ENCODE results near the gene TFF1. TPM values are rescaled to one million over a fixed set of nuclear protein-coding genes. Genes with fewer than 3 reads are reported as not detected.

The TFF1 gene
- total RNA-seq, 1 experiment from 2014 or later: not detected

- Histone ChIP-seq H3K9me3 (replicated peaks) (no peaks in the 10 kb centered on the region), H3K27me3 (no peaks in the 10 kb centered on the region; the same call in 1 of the 2 replicates), H3K27ac (no peak overlapping the region), H3K4me3 (no peak overlapping the region), H3K36me3 (no peaks in the 10 kb centered on the region), H3K4me1 (no peaks in the 10 kb centered on the region)
- DNase-seq: no peak
Observed at GRCh38 chr21:42392731-42393442, 26.6 kb upstream of the TFF1 start.

DNA sequence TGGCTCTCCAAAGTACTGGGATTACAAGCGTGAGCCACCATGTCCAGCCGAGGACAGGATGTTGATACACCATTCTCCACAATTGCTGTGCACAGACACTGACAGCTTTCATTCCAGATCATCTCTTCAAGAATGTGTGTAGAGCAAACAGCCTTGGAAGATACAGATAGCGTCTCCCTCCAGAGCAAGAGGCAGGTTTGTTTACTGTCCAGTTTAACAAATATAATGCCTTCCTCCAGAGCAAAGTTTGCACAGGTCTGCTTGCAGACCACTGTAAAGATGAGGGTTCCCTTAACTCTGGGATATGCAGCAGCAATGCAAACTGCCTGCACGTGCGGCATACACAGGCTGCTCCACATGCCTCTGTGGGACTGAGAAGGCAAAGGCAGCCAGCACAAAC is 25.0 kb upstream of the TFF1 start:
- H3K27me3 ChIP-seq: no peaks in the 10 kb centered on the region; the same call in 1 of the 2 replicates
- no peak for DNase-seq
- no peaks in the 10 kb centered on the region for H3K9me3 ChIP-seq (replicated peaks)
- H3K4me1 ChIP-seq: no peaks in the 10 kb centered on the region
- no peaks in the 10 kb centered on the region for H3K36me3 ChIP-seq
- no peak overlapping the region for H3K27ac ChIP-seq
- no peak overlapping the region for H3K4me3 ChIP-seq

DNA sequence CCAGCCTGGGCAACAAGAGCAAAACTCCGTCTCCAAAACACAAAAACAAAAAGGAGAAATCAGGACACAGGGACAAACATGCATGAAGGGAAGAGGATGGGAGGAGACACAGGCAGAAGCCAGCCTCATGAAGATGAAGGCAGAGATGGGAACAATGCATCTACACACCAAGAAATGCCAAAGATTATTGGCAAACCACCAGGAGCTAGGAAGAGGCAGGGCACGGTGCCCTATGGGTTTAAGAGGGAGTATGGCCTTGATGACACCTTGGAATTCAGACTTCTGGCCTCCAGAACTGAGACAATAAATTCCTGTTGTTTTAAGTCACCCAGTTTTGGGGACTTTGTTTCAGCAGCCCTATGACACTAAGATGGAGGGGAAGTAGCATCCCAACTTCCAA is 24.4 kb upstream of the TFF1 start:
- Histone ChIP-seq H3K36me3 (no peaks in the 10 kb centered on the region), H3K4me3 (no peak overlapping the region), H3K9me3 (replicated peaks) (no peaks in the 10 kb centered on the region), H3K27me3 (no peaks in the 10 kb centered on the region; the same call in 1 of the 2 replicates), H3K27ac (no peak overlapping the region), H3K4me1 (no peaks in the 10 kb centered on the region)
- DNase-seq: no peak

- Histone ChIP-seq H3K9me3 (replicated peaks) (no peaks in the 10 kb centered on the region), H3K27me3 (no peaks in the 10 kb centered on the region; the same call in 1 of the 2 replicates), H3K4me3 (no peak overlapping the region), H3K27ac (no peak overlapping the region), H3K36me3 (no peaks in the 10 kb centered on the region), H3K4me1 (no peaks in the 10 kb centered on the region)
- no peak for DNase-seq
Observed at GRCh38 chr21:42390193-42390592, 23.9 kb upstream of the TFF1 start.

GRCh38 chr21:42389449-42389835 is 23.1 kb upstream of the TFF1 start:
- no peaks in the 10 kb centered on the region for H3K4me1 ChIP-seq
- DNase-seq: peak; percentile 14 to 52
- no peaks in the 10 kb centered on the region for H3K36me3 ChIP-seq
- H3K4me3 ChIP-seq: no peak overlapping the region
- H3K27ac ChIP-seq: no peak overlapping the region
- H3K9me3 ChIP-seq (replicated peaks): no peaks in the 10 kb centered on the region
- H3K27me3 ChIP-seq: no peaks in the 10 kb centered on the region; the same call in 1 of the 2 replicates

- Histone ChIP-seq H3K36me3 (no peaks in the 10 kb centered on the region), H3K4me1 (no peaks in the 10 kb centered on the region), H3K27ac (no peak overlapping the region), H3K9me3 (replicated peaks) (no peaks in the 10 kb centered on the region), H3K27me3 (no peaks in the 10 kb centered on the region; the same call in 1 of the 2 replicates), H3K4me3 (no peak overlapping the region)
- DNase-seq: no peak
Observed at GRCh38 chr21:42388740-42389448, 22.6 kb upstream of the TFF1 start.

DNA sequence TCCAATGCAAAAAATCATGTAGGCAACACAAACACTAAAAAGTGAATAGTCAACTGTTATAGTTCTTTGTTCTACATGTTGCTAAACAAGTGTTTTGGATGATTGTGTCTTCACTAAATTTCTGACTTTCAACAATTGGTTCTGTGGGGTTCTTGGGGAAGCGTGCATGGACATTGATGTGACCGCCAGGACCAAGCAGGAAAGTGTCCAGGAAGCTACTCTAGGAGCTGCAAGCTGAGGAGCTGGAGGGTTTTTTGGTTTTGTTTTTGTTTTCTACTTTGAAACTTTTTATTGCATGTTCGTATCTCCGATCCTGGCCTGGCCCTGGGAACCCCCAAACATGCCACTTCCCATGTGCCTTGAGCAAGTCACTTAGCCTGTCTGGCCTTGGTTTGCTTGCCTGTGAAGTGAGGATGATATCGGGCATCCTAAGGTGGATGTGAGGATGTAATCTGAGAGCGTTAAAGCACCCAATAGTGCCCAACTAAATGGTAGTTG is 21.6 kb upstream of the TFF1 start:
- Histone ChIP-seq H3K36me3 (no peaks in the 10 kb centered on the region), H3K4me3 (no peak overlapping the region), H3K27ac (no peak overlapping the region), H3K27me3 (no peaks in the 10 kb centered on the region; the same call in 1 of the 2 replicates), H3K4me1 (no peaks in the 10 kb centered on the region), H3K9me3 (replicated peaks) (no peaks in the 10 kb centered on the region)
- no peak for DNase-seq

GRCh38 chr21:42387164-42387563 is 20.8 kb upstream of the TFF1 start:
- Histone ChIP-seq H3K4me1 (no peaks in the 10 kb centered on the region), H3K27ac (no peak overlapping the region), H3K36me3 (no peaks in the 10 kb centered on the region), H3K9me3 (replicated peaks) (no peaks in the 10 kb centered on the region), H3K4me3 (no peak overlapping the region), H3K27me3 (no peaks in the 10 kb centered on the region; the same call in 1 of the 2 replicates)
- no peak for DNase-seq

DNA sequence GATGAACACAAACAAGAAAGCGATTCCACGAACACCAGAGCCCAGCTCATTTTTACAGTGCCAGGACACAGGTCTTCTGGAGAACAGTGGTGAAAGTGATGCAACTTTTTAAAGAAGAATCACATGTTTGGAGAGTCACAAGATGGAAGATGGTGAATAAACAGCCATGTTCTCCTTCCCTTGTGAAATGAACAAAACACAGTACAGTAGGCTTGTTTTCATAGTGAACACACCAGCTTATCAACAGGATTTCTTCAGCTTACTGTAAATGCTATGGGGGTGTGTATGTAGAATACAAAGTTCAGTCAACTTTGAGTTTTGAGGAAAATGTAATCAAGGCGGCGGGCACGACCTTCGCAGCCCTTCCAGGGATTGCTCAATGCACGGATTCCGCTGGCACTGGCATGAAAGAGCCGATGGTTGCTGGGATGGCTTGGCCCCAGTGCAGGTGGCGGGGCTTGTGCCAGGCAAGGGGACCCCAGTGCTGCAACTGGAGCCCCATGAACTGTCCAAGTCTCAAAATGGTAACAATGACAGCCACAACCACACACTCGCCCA is 19.8 kb upstream of the TFF1 start:
- H3K9me3 ChIP-seq (replicated peaks): no peaks in the 10 kb centered on the region
- H3K27me3 ChIP-seq: no peaks in the 10 kb centered on the region; the same call in 1 of the 2 replicates
- no peak for DNase-seq
- H3K4me1 ChIP-seq: no peaks in the 10 kb centered on the region
- H3K36me3 ChIP-seq: no peaks in the 10 kb centered on the region
- H3K27ac ChIP-seq: no peak overlapping the region
- no peak overlapping the region for H3K4me3 ChIP-seq

DNA sequence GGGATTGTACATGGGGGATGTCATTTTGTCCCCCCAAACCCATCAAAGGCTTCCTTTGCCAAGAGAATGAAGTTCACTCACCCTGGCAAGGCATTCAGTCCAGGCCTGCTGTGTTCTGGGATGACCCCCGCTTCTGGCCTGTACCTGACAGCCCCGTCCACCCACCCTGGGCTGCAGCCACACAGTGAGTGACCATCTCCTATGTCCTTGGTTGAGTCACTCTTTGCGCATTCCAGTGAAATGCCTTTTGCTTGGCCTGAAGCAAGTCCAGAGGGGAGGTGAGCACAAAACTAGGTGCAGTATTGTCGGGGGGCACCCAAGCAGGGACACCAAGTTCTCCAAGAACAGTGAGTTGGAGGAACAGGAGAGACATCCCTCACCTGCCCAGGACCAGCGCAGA is 19.3 kb upstream of the TFF1 start:
- Histone ChIP-seq H3K36me3 (no peaks in the 10 kb centered on the region), H3K4me1 (no peaks in the 10 kb centered on the region), H3K27ac (no peak overlapping the region), H3K4me3 (no peak overlapping the region), H3K9me3 (replicated peaks) (no peaks in the 10 kb centered on the region), H3K27me3 (no peaks in the 10 kb centered on the region; the same call in 1 of the 2 replicates)
- no peak for DNase-seq

DNA sequence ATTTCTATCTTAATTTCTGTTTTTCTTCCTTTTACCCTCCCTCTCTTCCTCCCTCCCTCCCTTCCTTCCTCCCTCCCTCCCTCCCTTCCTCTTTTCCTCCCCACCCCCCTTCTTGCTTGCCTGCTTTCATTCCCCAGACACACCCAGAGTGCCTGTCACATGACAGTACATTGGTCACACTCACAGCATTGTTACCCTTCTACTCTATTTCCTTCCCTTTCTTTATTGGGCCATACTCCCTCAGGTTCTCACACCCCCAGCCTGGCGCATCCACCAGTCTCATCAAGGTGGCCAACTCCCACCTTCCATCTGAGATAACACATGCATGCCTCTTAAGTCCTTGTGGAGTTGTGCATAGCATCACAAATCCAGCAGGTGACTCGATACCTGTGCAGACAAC is 18.7 kb upstream of the TFF1 start:
- H3K4me3 ChIP-seq: no peak overlapping the region
- no peaks in the 10 kb centered on the region for H3K9me3 ChIP-seq (replicated peaks)
- H3K27ac ChIP-seq: no peak overlapping the region
- no peaks in the 10 kb centered on the region for H3K4me1 ChIP-seq
- no peak for DNase-seq
- H3K27me3 ChIP-seq: no peaks in the 10 kb centered on the region; the same call in 1 of the 2 replicates
- no peaks in the 10 kb centered on the region for H3K36me3 ChIP-seq

DNA sequence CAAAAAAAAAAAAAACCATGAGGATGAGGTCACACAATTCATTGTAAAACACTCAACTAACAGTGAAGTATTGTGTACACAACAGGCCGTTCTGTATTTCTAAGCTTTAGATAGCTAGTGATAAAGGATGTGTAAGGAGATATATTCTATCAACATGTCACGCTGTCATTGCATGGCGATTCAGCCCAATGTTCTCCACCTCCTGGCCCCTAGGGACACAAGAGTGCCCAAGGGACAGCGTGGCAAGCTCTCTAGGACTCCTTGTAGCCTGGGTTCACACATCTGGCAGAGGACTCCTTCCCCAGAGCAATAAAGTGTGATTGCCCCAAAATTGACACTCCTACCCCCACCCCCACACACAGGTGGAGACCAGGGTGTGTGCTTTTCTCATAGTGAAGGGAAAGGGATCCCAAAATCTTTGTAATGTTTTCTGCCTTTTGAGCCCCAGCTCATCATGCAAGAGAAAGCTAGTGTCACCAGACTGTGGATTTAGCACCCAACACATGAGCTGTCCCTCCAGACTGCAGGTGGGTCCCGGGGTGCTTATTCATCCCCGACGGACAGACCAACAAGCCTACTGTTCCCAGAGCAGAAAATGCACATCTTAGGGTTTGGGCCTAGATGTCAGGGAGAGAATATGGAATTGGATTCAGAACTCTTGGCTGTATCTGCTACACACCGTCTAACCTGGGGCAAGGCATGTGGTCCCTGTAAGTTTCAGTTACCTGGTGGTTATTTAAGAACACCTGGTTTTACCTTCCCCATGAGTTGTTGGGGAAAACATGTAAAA is 18.0 kb upstream of the TFF1 start:
- H3K36me3 ChIP-seq: no peaks in the 10 kb centered on the region
- no peak overlapping the region for H3K4me3 ChIP-seq
- no peak overlapping the region for H3K27ac ChIP-seq
- no peaks in the 10 kb centered on the region; the same call in 1 of the 2 replicates for H3K27me3 ChIP-seq
- H3K4me1 ChIP-seq: no peaks in the 10 kb centered on the region
- no peak for DNase-seq
- no peaks in the 10 kb centered on the region for H3K9me3 ChIP-seq (replicated peaks)

- Histone ChIP-seq H3K36me3 (no peaks in the 10 kb centered on the region), H3K4me3 (no peak overlapping the region), H3K27me3 (no peaks in the 10 kb centered on the region; the same call in 1 of the 2 replicates), H3K9me3 (replicated peaks) (no peaks in the 10 kb centered on the region), H3K4me1 (no peaks in the 10 kb centered on the region), H3K27ac (no peak overlapping the region)
- DNase-seq: no peak
Observed at GRCh38 chr21:42383331-42383730, 17.0 kb upstream of the TFF1 start.

GRCh38 chr21:42382915-42383314 is 16.6 kb upstream of the TFF1 start:
- Histone ChIP-seq H3K4me3 (no peak overlapping the region), H3K4me1 (no peaks in the 10 kb centered on the region), H3K27ac (no peak overlapping the region), H3K9me3 (replicated peaks) (no peaks in the 10 kb centered on the region), H3K27me3 (no peaks in the 10 kb centered on the region), H3K36me3 (no peaks in the 10 kb centered on the region)
- no peak for DNase-seq
